Thyroid gland (tissue), 4 donors: ENCODE measurements around the gene ARHGAP10.

Experiments used
- CTCF ChIP-seq, 6 experiments: fragments of 200-600 bp in 3 of 6; fragments of 450-650 bp in 3 of 6; sonication (generic) in 3 of 6; IDR thresholded peaks; one replicate each; pipeline ENCODE4 v1.5.1; 2016 to 2019; ENCODE audit warnings: antibody characterized with exemption in 6 of 6, mild to moderate bottlenecking in 2 of 6, inconsistent platforms in 1 of 6, moderate library complexity in 1 of 6
- POLR2A ChIP-seq, 2 donors: fragments of 450-650 bp; IDR thresholded peaks; one replicate each; pipeline ENCODE4 v1.6.1; 2017; ENCODE audit warnings: antibody characterized with exemption in 2 of 2, mild to moderate bottlenecking in 2 of 2, moderate library complexity in 1 of 2

GRCh38 chr4:147943159-147943638, 211.3 kb downstream of the ARHGAP10 start:
- TF ChIP-seq CTCF (IDR thresholded peaks at IDR 0.05): no peak
- no peak for TF ChIP-seq POLR2A (IDR thresholded peaks at IDR 0.05)
